Measurements from ENCODE around the gene BORA. TPM values are rescaled to one million over a fixed set of nuclear protein-coding genes. Genes with fewer than 3 reads are reported as not detected.

The BORA gene
- total RNA-seq, 1 experiment from 2014 or later: 12.3 TPM

DNA sequence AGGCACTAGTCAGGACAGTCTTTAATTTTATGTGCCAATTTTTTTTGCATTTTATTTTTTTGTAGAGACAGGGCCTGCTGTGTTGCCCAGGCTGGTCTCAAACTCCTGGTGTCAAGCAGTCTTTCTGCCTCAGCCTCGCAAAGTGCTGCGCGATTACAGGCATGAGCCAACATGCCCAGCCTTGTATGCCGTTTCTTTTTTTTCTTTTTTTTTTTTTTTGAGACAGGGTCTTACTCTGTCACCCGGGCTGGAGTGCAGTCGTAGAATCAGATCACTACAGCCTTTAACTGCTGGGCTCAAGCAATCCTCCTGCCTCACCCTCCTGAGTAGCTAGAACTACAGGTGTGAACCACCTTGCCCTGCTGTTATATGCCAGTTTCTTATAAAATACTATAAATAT, 26.4 kb downstream of the BORA start:
- H3K9me3 Mint-ChIP-seq: peaks cover 4% of the 10 kb centered on the region; the same call in 1 of the 2 replicates
- H3K27ac Mint-ChIP-seq: no peak overlapping the region
- peaks cover 60% of the 10 kb centered on the region for H3K36me3 Mint-ChIP-seq
- no peaks in the 10 kb centered on the region for H3K4me1 Mint-ChIP-seq
- DNase-seq (ENCODE audit: low spot score): no peak
- ChIA-PET CTCF (no interaction called here), POLR2A (no interaction called here)
- H3K27me3 Mint-ChIP-seq (ENCODE audit: low read depth): no peaks in the 10 kb centered on the region
- no peak overlapping the region for H3K4me3 Mint-ChIP-seq
- TF ChIP-seq ZNF281 (CRISPR knock-in tag; IDR thresholded peaks at IDR 0.05): no peak
- TF ChIP-seq TEAD1 (CRISPR knock-in tag; IDR thresholded peaks at IDR 0.05): no peak
- TF ChIP-seq FOXP4 (CRISPR knock-in tag; IDR thresholded peaks at IDR 0.05): no peak
- TF ChIP-seq HMGXB4 (CRISPR knock-in tag; IDR thresholded peaks at IDR 0.05): no peak
- TF ChIP-seq IRF2 (CRISPR knock-in tag; IDR thresholded peaks at IDR 0.05; ENCODE audit: borderline replicate concordance, low read depth): no peak
- TF ChIP-seq GTF2I (CRISPR knock-in tag; conservative IDR thresholded peaks at IDR 0.05): no peak
- no peak for TF ChIP-seq ZNF263 (CRISPR knock-in tag; IDR thresholded peaks at IDR 0.05; ENCODE audit: low read depth)
- TF ChIP-seq ETV6 (CRISPR knock-in tag; IDR thresholded peaks at IDR 0.05): no peak
- TF ChIP-seq, protein P1, sequence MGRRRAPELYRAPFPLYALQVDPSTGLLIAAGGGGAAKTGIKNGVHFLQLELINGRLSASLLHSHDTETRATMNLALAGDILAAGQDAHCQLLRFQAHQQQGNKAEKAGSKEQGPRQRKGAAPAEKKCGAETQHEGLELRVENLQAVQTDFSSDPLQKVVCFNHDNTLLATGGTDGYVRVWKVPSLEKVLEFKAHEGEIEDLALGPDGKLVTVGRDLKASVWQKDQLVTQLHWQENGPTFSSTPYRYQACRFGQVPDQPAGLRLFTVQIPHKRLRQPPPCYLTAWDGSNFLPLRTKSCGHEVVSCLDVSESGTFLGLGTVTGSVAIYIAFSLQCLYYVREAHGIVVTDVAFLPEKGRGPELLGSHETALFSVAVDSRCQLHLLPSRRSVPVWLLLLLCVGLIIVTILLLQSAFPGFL (CRISPR knock-in tag; IDR thresholded peaks at IDR 0.05; ENCODE audit: borderline replicate concordance): no peak
- TF ChIP-seq ZSCAN18 (CRISPR knock-in tag; IDR thresholded peaks at IDR 0.05): no peak
- no peak for TF ChIP-seq RELA (CRISPR knock-in tag; IDR thresholded peaks at IDR 0.05; ENCODE audit: borderline replicate concordance)
- no peak for TF ChIP-seq NFATC4 (CRISPR knock-in tag; IDR thresholded peaks at IDR 0.05)
- TF ChIP-seq FOXK1 (CRISPR knock-in tag; IDR thresholded peaks at IDR 0.05): no peak
- no peak for TF ChIP-seq ZNF232 (CRISPR knock-in tag; IDR thresholded peaks at IDR 0.05)
- no peak for ATAC-seq

DNA sequence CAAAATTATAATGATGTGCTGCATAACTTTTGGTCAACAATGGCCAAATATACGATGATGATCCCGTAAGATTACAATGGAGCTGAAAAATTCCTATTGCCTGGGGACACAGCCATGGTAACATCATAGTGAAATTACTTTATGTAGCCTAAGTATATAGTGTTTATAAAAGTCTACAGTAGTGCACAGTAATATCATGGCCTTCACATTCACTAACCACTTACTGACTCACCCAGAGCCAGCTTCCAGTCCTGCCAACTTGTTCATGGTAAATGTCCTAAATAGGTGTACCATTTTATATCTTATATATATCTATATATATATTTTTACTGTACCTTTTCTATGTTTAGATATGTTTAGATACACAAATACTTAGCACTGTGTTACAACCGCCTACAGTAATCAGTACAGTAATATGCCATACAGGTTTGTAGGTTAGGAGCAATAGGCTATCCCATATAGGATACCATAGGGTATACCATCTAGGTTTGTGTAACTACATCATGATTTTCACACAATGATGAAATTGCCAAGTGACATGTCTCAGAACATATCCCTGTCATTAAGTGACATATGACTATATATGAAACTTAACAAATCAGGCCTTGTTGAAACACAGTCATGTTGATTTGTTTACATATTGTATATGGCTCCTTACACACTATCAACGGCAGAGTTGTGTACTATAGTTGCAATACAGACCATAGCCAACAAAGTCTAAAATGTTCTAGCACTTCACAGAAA, 30.2 kb downstream of the BORA start:
- Mint-ChIP-seq H3K4me3 (no peak overlapping the region), H3K27ac (no peak overlapping the region), H3K4me1 (no peaks in the 10 kb centered on the region), H3K9me3 (no peaks in the 10 kb centered on the region), H3K27me3 (ENCODE audit: low read depth) (no peaks in the 10 kb centered on the region), H3K36me3 (peaks cover 47% of the 10 kb centered on the region)
- ATAC-seq (no peak), DNase-seq (ENCODE audit: low spot score) (no peak)
- CTCF ChIA-PET: interaction anchor here (0.6 kb wide), 1 partner anchor 29 kb away, joined by 3 read pairs; no protein-coding TSS in a partner anchor
- POLR2A ChIA-PET: interaction anchor here (0.7 kb wide), 1 partner anchor 23 kb away, joined by 8 read pairs; no protein-coding TSS in a partner anchor
- TF ChIP-seq NR2C2 (CRISPR knock-in tag; IDR thresholded peaks at IDR 0.05): no peak
- no peak for TF ChIP-seq ATF1 (CRISPR knock-in tag; IDR thresholded peaks at IDR 0.05)
- TF ChIP-seq RELA (CRISPR knock-in tag; IDR thresholded peaks at IDR 0.05; ENCODE audit: borderline replicate concordance): no peak
- no peak for TF ChIP-seq CREB1 (CRISPR knock-in tag; IDR thresholded peaks at IDR 0.05)
- TF ChIP-seq NFATC4 (CRISPR knock-in tag; IDR thresholded peaks at IDR 0.05): no peak
- TF ChIP-seq USF2 (CRISPR knock-in tag; IDR thresholded peaks at IDR 0.05): no peak
- TF ChIP-seq ZNF138 (CRISPR knock-in tag; conservative IDR thresholded peaks at IDR 0.05): no peak
- TF ChIP-seq NFYB (CRISPR knock-in tag; conservative IDR thresholded peaks at IDR 0.05; ENCODE audit: low read depth): no peak
- no peak for TF ChIP-seq ZNF232 (CRISPR knock-in tag; IDR thresholded peaks at IDR 0.05)
- TF ChIP-seq, protein P1 (CRISPR knock-in tag; IDR thresholded peaks at IDR 0.05; ENCODE audit: borderline replicate concordance): no peak
- no peak for TF ChIP-seq ZNF317 (CRISPR knock-in tag; IDR thresholded peaks at IDR 0.05; ENCODE audit: borderline replicate concordance, low read depth)

Data from WTC11 (cell line).